HCT116 (cell line): ENCODE data around the gene SAMD4A. TPM values are rescaled to one million over a fixed set of nuclear protein-coding genes. Genes with fewer than 3 reads are reported as not detected.

Experiments
- ATAC-seq: fragments of 200-7000 bp; cut with Tn5 transposase; 2 replicates; pipeline ENCODE4 v1.9.1; 2020; ENCODE audit warnings: mild to moderate bottlenecking, moderate library complexity
- BruUV-seq: library from RNA; stranded (reverse); fragments of 400-500 nt; replicated peaks from 2 replicates; lab custom pipeline; 2021; lab: Mats Ljungman, UMichigan
- CTCF ChIA-PET: fragments of 300-600 bp; sonication (Branson Sonifier 250); formaldehyde crosslinking; loops from one replicate; lab custom pipeline; 2021; ENCODE audit warnings: antibody characterized with exemption; lab: Charles Lee
- POLR2A ChIA-PET: fragments of 300-600, 350-600 bp; sonication (Branson Sonifier 250); formaldehyde crosslinking; loops from one replicate; lab custom pipeline; 2021; ENCODE audit warnings: antibody characterized with exemption; lab: Charles Lee
- RAD21 ChIA-PET, 2 experiments: fragments of 300-600 bp; sonication (Branson Sonifier 250); formaldehyde crosslinking; loops; one replicate each; lab custom pipeline; 2023; ENCODE audit warnings: low total read pairs in 2 of 2; ENCODE audit not compliant: uncharacterized antibody in 2 of 2, unreplicated experiment in 2 of 2, low non-redundant PET in 1 of 2; lab: Charles Lee
- DNase-seq: peaks from one replicate; pipeline ENCODE4 v3.0.0-alpha.2; 2010; ENCODE audit warnings: low read depth, low spot score
- H2AFZ ChIP-seq: fragments of 200-600 bp; shearing (Covaris generic), sonication (generic); 2 replicates; pipeline ENCODE4 v1.6.1; 2017; ENCODE audit warnings: low read depth, mixed run types, mixed read lengths, antibody characterized with exemption, low read length; ENCODE audit not compliant: poor library complexity, severe bottlenecking
- H3K27ac ChIP-seq: 2 replicates; pipeline ENCODE4 v1.5.1; 2012; ENCODE audit warnings: low read depth, low read length
- H3K27me3 ChIP-seq: fragments of 200-600 bp; sonication (generic); 2 replicates; pipeline ENCODE4 v1.6.1; 2016; ENCODE audit warnings: mixed run types, low read length, mixed read lengths; ENCODE audit not compliant: insufficient read depth
- H3K36me3 ChIP-seq, 2 experiments: fragments of 200-500 bp in 1 of 2; fragments of 200-600 bp in 1 of 2; sonication (Bioruptor generic) in 1 of 2; sonication (generic) in 1 of 2; 2 replicates each; pipeline versions ENCODE4 v1.5.1 to v1.6.1; 2014 to 2016; ENCODE audit warnings: low read length in 2 of 2, inconsistent platforms in 1 of 2, mixed read lengths in 1 of 2, mixed run types in 1 of 2; ENCODE audit not compliant: insufficient read depth in 2 of 2, control insufficient read depth in 1 of 2
- H3K4me1 ChIP-seq, 2 experiments: fragments of 200-600 bp in 1 of 2; sonication (generic) in 1 of 2; 2 replicates each; pipeline versions ENCODE4 v1.5.1 to v1.6.1; 2012 to 2017; ENCODE audit warnings: low read length in 2 of 2, inconsistent platforms in 1 of 2, mild to moderate bottlenecking in 1 of 2, mixed read lengths in 1 of 2, mixed run types in 1 of 2, moderate library complexity in 1 of 2; ENCODE audit not compliant: insufficient read depth in 2 of 2, control insufficient read depth in 1 of 2
- H3K4me2 ChIP-seq: fragments of 200-600 bp; sonication (generic); 2 replicates; pipeline ENCODE4 v1.6.1; 2017; ENCODE audit warnings: mixed run types, low read length, mixed read lengths
- H3K4me3 ChIP-seq, 2 experiments: fragments of 200-600 bp in 1 of 2; sonication (generic) in 1 of 2; replicated peaks in 1 of 2; 2 replicates each; pipeline ENCODE4 v1.5.1; 2011 to 2016; ENCODE audit warnings: low read length in 2 of 2, control low read depth in 1 of 2, low read depth in 1 of 2, mild to moderate bottlenecking in 1 of 2, mixed read lengths in 1 of 2, mixed run types in 1 of 2
- H3K79me2 ChIP-seq: fragments of 200-600 bp; sonication (generic); 2 replicates; pipeline ENCODE4 v1.6.1; 2017; ENCODE audit warnings: mild to moderate bottlenecking, mixed run types, low read length, moderate library complexity, mixed read lengths; ENCODE audit not compliant: insufficient read depth
- H3K9ac ChIP-seq: fragments of 200-600 bp; sonication (generic); 2 replicates; pipeline ENCODE4 v1.6.1; 2016; ENCODE audit warnings: low read length, mixed read lengths
- H3K9me2 ChIP-seq: fragments of 200-600 bp; sonication (generic), shearing (Covaris generic); 2 replicates; pipeline ENCODE4 v1.6.1; 2017; ENCODE audit warnings: mixed run types, mild to moderate bottlenecking, moderate library complexity; ENCODE audit not compliant: insufficient read depth
- H3K9me3 ChIP-seq, 2 experiments: fragments of 200-500 bp in 1 of 2; fragments of 200-600 bp in 1 of 2; sonication (Bioruptor generic) in 1 of 2; sonication (generic) in 1 of 2; 2 replicates each; pipeline ENCODE4 v1.6.1; 2014 to 2017; ENCODE audit warnings: low read length in 2 of 2, mixed read lengths in 2 of 2, inconsistent platforms in 1 of 2, low read depth in 1 of 2, mild to moderate bottlenecking in 1 of 2, mixed run types in 1 of 2, moderate library complexity in 1 of 2; ENCODE audit not compliant: control insufficient read depth in 1 of 2, insufficient read depth in 1 of 2
- H4K20me1 ChIP-seq: fragments of 200-600 bp; sonication (generic), shearing (Covaris generic); 2 replicates; pipeline ENCODE4 v1.6.1; 2017; ENCODE audit warnings: mixed run types, mild to moderate bottlenecking, moderate library complexity; ENCODE audit not compliant: insufficient read depth
- CEBPB ChIP-seq: IDR thresholded peaks from 2 replicates; pipeline ENCODE4 v1.6.1; 2012; ENCODE audit warnings: low read depth
- CTCF ChIP-seq, 3 experiments: fragments of 200-600 bp in 1 of 3; sonication (generic) in 1 of 3; IDR thresholded peaks in 2 of 3; conservative IDR thresholded peaks in 1 of 3; 2 replicates each; pipeline ENCODE4 v1.5.1; 2012 to 2017; ENCODE audit warnings: low read depth in 2 of 3, low read length in 2 of 3, antibody characterized with exemption in 1 of 3, borderline replicate concordance in 1 of 3, control low read depth in 1 of 3, mild to moderate bottlenecking in 1 of 3, mixed read lengths in 1 of 3, mixed run types in 1 of 3, moderate library complexity in 1 of 3; ENCODE audit not compliant: insufficient read depth in 1 of 3
- EGR1 ChIP-seq: IDR thresholded peaks from 2 replicates; pipeline ENCODE4 v1.6.1; 2012; ENCODE audit warnings: low read depth
- ELF1 ChIP-seq: IDR thresholded peaks from 2 replicates; pipeline ENCODE4 v1.6.1; 2012; ENCODE audit warnings: low read depth, borderline replicate concordance
- EZH2 ChIP-seq: fragments of 200-600 bp; sonication (generic); IDR thresholded peaks from 2 replicates; pipeline ENCODE4 v1.6.1; 2017; ENCODE audit warnings: antibody characterized with exemption, mixed run types
- FOSL1 ChIP-seq: IDR thresholded peaks from 2 replicates; pipeline ENCODE4 v1.6.1; 2012; ENCODE audit warnings: low read depth
- JUND ChIP-seq: IDR thresholded peaks from 2 replicates; pipeline ENCODE4 v1.6.1; 2012
- POLR2A ChIP-seq: IDR thresholded peaks from 2 replicates; pipeline ENCODE4 v1.7.0; 2011; ENCODE audit warnings: borderline replicate concordance; ENCODE audit not compliant: insufficient read depth, insufficient read length; ENCODE audit errors: extremely low read depth
- POLR2AphosphoS5 ChIP-seq: IDR thresholded peaks from 2 replicates; pipeline ENCODE4 v1.6.1; 2011; ENCODE audit warnings: mild to moderate bottlenecking, low read depth, low read length, moderate library complexity
- SRF ChIP-seq: IDR thresholded peaks from 2 replicates; pipeline ENCODE4 v1.6.1; 2012; ENCODE audit warnings: low read depth
- TCF7L2 ChIP-seq: IDR thresholded peaks from 2 replicates; pipeline ENCODE4 v1.7.0; 2011; ENCODE audit warnings: borderline replicate concordance, inconsistent platforms; ENCODE audit not compliant: insufficient read depth, insufficient read length; ENCODE audit errors: extremely low read depth
- YY1 ChIP-seq: IDR thresholded peaks from 2 replicates; pipeline ENCODE4 v1.6.1; 2011; ENCODE audit warnings: low read length, low read depth, moderate library complexity, mild to moderate bottlenecking; ENCODE audit not compliant: insufficient replicate concordance; ENCODE audit errors: extremely low read depth
- intact Hi-C: fragments of 100-400 bp; cut with micrococcal nuclease; formaldehyde crosslinking; loops from 2 replicates; pipeline ENCODE4 v1.10.0; 2022
- total RNA-seq: library from RNA; stranded (reverse); gene quantifications from one replicate; pipeline ENCODE4 v1.2.1, GENCODE V29; 2021; ENCODE audit not compliant: unreplicated experiment
- TF ChIP-seq, protein P1 (sequence below): IDR thresholded peaks from 2 replicates; pipeline ENCODE4 v1.6.1; 2011; ENCODE audit warnings: mild to moderate bottlenecking, low read length, moderate library complexity; ENCODE audit not compliant: insufficient replicate concordance; ENCODE audit errors: extremely low read depth

Gene SAMD4A
- total RNA-seq, 1 experiment from 2014 or later, result 9.0 TPM

- Histone ChIP-seq H3K9ac (no peak overlapping the region), H3K4me2 (no peak overlapping the region), H4K20me1 (no peaks in the 10 kb centered on the region), H3K36me3 (no peaks in the 10 kb centered on the region), H2AFZ (no peak overlapping the region), H3K27me3 (no peaks in the 10 kb centered on the region), H3K4me3 (no peak overlapping the region), H3K4me1 (no peaks in the 10 kb centered on the region), H3K9me2 (0 out of 2 replicates have a peak, but pooled peaks cover 4% of the 10 kb centered on the region), H3K9me3 (no peaks in the 10 kb centered on the region), H3K79me2 (no peaks in the 10 kb centered on the region), H3K27ac (no peak overlapping the region)
- CTCF ChIA-PET, result interaction anchor here (0.8 to 1.8 kb wide), 3 partner anchors 8 to 250 kb away, joined by 3 to 5 read pairs (median 5); no protein-coding TSS in a partner anchor
- DNase-seq (no peak), ATAC-seq (peak; percentile 92)
- BruUV-seq, result no TSS peak
- intact Hi-C loops, result no loop called here
- TF ChIP-seq SRF (no peak), CTCF (IDR thresholded peaks at IDR 0.05 in 2 of 3, conservative IDR thresholded peaks at IDR 0.05 in 1 of 3; ENCODE audit: borderline replicate concordance in 1 of 3, insufficient read depth in 1 of 3, low read depth in 2 of 3, low read length in 2 of 3) (peak in 2 of 3 experiments; percentile 47 to 66; a peak in 4 of 6 replicates), EGR1 (no peak), POLR2A (no peak), YY1 (no peak)
- RAD21 ChIA-PET, result no interaction called here
- POLR2A ChIA-PET, result no interaction called here
These were observed 247.1 kb downstream of the SAMD4A start for GRCh38 chr14:54814076-54814475.

- no peaks in the 10 kb centered on the region for H3K4me1 ChIP-seq
- no peaks in the 10 kb centered on the region for H3K27me3 ChIP-seq
- H3K9me2 ChIP-seq, result 0 out of 2 replicates have a peak, but pooled peaks cover 4% of the 10 kb centered on the region
- ATAC-seq, result no peak
- POLR2A ChIA-PET, result no interaction called here
- no peak overlapping the region for H3K4me2 ChIP-seq
- no peak overlapping the region for H3K4me3 ChIP-seq
- RAD21 ChIA-PET, result no interaction called here
- CTCF ChIA-PET, result interaction anchor here (1.8 kb wide), 1 partner anchor 9 kb away, joined by 5 read pairs; no protein-coding TSS in a partner anchor
- no TSS peak for BruUV-seq
- intact Hi-C loops, result no loop called here
- no peaks in the 10 kb centered on the region for H3K9me3 ChIP-seq
- H3K27ac ChIP-seq, result no peak overlapping the region
- no peak overlapping the region for H2AFZ ChIP-seq
- no peaks in the 10 kb centered on the region for H4K20me1 ChIP-seq
- no peak for DNase-seq
- no peaks in the 10 kb centered on the region for H3K79me2 ChIP-seq
- no peaks in the 10 kb centered on the region for H3K36me3 ChIP-seq
- no peak overlapping the region for H3K9ac ChIP-seq
- no peak for TF ChIP-seq POLR2AphosphoS5
- TF ChIP-seq CEBPB, result no peak
- TF ChIP-seq, protein P1, sequence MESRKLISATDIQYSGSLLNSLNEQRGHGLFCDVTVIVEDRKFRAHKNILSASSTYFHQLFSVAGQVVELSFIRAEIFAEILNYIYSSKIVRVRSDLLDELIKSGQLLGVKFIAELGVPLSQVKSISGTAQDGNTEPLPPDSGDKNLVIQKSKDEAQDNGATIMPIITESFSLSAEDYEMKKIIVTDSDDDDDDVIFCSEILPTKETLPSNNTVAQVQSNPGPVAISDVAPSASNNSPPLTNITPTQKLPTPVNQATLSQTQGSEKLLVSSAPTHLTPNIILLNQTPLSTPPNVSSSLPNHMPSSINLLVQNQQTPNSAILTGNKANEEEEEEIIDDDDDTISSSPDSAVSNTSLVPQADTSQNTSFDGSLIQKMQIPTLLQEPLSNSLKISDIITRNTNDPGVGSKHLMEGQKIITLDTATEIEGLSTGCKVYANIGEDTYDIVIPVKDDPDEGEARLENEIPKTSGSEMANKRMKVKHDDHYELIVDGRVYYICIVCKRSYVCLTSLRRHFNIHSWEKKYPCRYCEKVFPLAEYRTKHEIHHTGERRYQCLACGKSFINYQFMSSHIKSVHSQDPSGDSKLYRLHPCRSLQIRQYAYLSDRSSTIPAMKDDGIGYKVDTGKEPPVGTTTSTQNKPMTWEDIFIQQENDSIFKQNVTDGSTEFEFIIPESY, result no peak
- TF ChIP-seq FOSL1, result no peak
- TF ChIP-seq TCF7L2, result no peak
- TF ChIP-seq JUND, result no peak
- TF ChIP-seq CTCF (IDR thresholded peaks at IDR 0.05 in 2 of 3, conservative IDR thresholded peaks at IDR 0.05 in 1 of 3; ENCODE audit: borderline replicate concordance in 1 of 3, insufficient read depth in 1 of 3, low read depth in 2 of 3, low read length in 2 of 3), result no peak
- TF ChIP-seq EZH2, result no peak
- no peak for TF ChIP-seq ELF1
- TF ChIP-seq EGR1, result no peak
These were observed 248.1 kb downstream of the SAMD4A start for GRCh38 chr14:54815016-54815415.
